Gastroesophageal sphincter (tissue), 4 donors: Measurements from ENCODE around the gene SNED1. TPM values are rescaled to one million over a fixed set of nuclear protein-coding genes. Genes with fewer than 3 reads are reported as not detected.

ENCODE experiments used
- ATAC-seq: fragments of 150-250 bp; one replicate; pipeline ENCODE4 v1.9.1; 2016; ENCODE audit warnings: mild to moderate bottlenecking, moderate library complexity
- H3K27ac ChIP-seq, 4 donors: fragments of 200-600 bp; sonication (generic) in 3 of 4; 1 replicate in 3 of 4; 2 replicates in 1 of 4; pipeline ENCODE4 v1.5.1; 2016 to 2019
- H3K27me3 ChIP-seq: fragments of 200-600 bp; sonication (generic); one replicate; pipeline ENCODE4 v1.5.1; 2019
- H3K36me3 ChIP-seq, 2 donors: fragments of 200-600 bp; sonication (generic); one replicate each; pipeline ENCODE4 v1.5.1; 2019; ENCODE audit warnings: control low read depth in 1 of 2
- H3K4me1 ChIP-seq, 3 donors: fragments of 200-600 bp; sonication (generic); 1 replicate in 2 of 3; 2 replicates in 1 of 3; pipeline ENCODE4 v1.5.1; 2016 to 2019; ENCODE audit warnings: control low read depth in 2 of 3
- H3K4me3 ChIP-seq, 2 donors: fragments of 200-600 bp; sonication (generic); one replicate each; pipeline ENCODE4 v1.5.1; 2019; ENCODE audit warnings: mild to moderate bottlenecking in 1 of 2, moderate library complexity in 1 of 2
- H3K9me3 ChIP-seq, 3 donors: fragments of 200-600 bp; sonication (generic); one replicate each; pipeline ENCODE4 v1.5.1; 2017 to 2019; ENCODE audit warnings: control low read depth in 2 of 3
- CTCF ChIP-seq, 4 experiments: fragments of 200-600 bp in 2 of 4; fragments of 450-650 bp in 2 of 4; sonication (generic) in 1 of 4; IDR thresholded peaks; one replicate each; pipeline ENCODE4 v1.5.1; 2017 to 2019; ENCODE audit warnings: antibody characterized with exemption in 4 of 4, mild to moderate bottlenecking in 2 of 4, moderate library complexity in 2 of 4
- EP300 ChIP-seq: sonication (generic); formaldehyde crosslinking; IDR thresholded peaks from one replicate; pipeline ENCODE4 v1.6.1; 2017; ENCODE audit warnings: antibody characterized with exemption, mild to moderate bottlenecking
- POLR2A ChIP-seq, 2 donors: fragments of 450-650 bp; IDR thresholded peaks; one replicate each; pipeline ENCODE4 v1.6.1; 2017; ENCODE audit warnings: antibody characterized with exemption in 2 of 2, mild to moderate bottlenecking in 2 of 2, moderate library complexity in 1 of 2
- POLR2AphosphoS5 ChIP-seq: sonication (generic); formaldehyde crosslinking; IDR thresholded peaks from one replicate; pipeline ENCODE4 v1.6.1; 2017; ENCODE audit warnings: antibody characterized with exemption
- WGBS, 2 donors: methylation state at CpG; one replicate each; pipeline ENCODE4 v1.1.5; 2018; ENCODE audit warnings: low coverage in 1 of 2; 5-methylcytosine and 5-hydroxymethylcytosine counted together
- total RNA-seq, 4 donors: library from RNA; depleted of rRNA; stranded (reverse); fragments of >200 nt; gene quantifications; one replicate each; pipeline ENCODE4 v1.1.0, GENCODE V29; 2016

The SNED1 gene
- total RNA-seq, 4 donors from 2014 or later, result 8.3 to 29.9 (median 14.6) TPM

GRCh38 chr2:240981280-240981679 is 17.1 kb upstream of the SNED1 start:
- Histone ChIP-seq H3K4me1 (no peaks in the 10 kb centered on the region), H3K27ac (no peak overlapping the region), H3K36me3 (no peaks in the 10 kb centered on the region), H3K4me3 (no peak overlapping the region), H3K9me3 (no peaks in the 10 kb centered on the region), H3K27me3 (peaks cover 37% of the 10 kb centered on the region)
- WGBS, 2 donors, result 26 to 54% methylated on average over 2 to 3 of the region's 4 CpGs
- TF ChIP-seq POLR2A (IDR thresholded peaks at IDR 0.05), result no peak
- no peak for TF ChIP-seq CTCF (IDR thresholded peaks at IDR 0.05)
- TF ChIP-seq POLR2AphosphoS5, result no peak
- no peak for ATAC-seq

- no peak overlapping the region for H3K27ac ChIP-seq
- H3K27me3 ChIP-seq, result peaks cover 45% of the 10 kb centered on the region
- peaks cover 0 to 7% (median 3%) of the 10 kb centered on the region in 3 donors for H3K4me1 ChIP-seq
- H3K4me3 ChIP-seq, result no peak overlapping the region
- TF ChIP-seq CTCF (IDR thresholded peaks at IDR 0.05) (no peak), EP300 (no peak), POLR2AphosphoS5 (no peak), POLR2A (IDR thresholded peaks at IDR 0.05) (no peak)
- H3K9me3 ChIP-seq, result no peaks in the 10 kb centered on the region
- WGBS, 2 donors, result 75 to 83% methylated on average over 13 to 14 of the region's 25 CpGs
- no peaks in the 10 kb centered on the region for H3K36me3 ChIP-seq
- no peak for ATAC-seq
Observed at GRCh38 chr2:240981871-240982800, 16.3 kb upstream of the SNED1 start.

- H3K27me3 ChIP-seq, result peaks cover 48% of the 10 kb centered on the region
- H3K36me3 ChIP-seq, result no peaks in the 10 kb centered on the region
- no peak for TF ChIP-seq EP300
- no peak for TF ChIP-seq POLR2AphosphoS5
- TF ChIP-seq POLR2A (IDR thresholded peaks at IDR 0.05), result no peak
- no peak for TF ChIP-seq CTCF (IDR thresholded peaks at IDR 0.05)
- H3K4me1 ChIP-seq, result peaks cover 0 to 15% (median 9%) of the 10 kb centered on the region in 3 donors
- H3K9me3 ChIP-seq, result peaks cover 0 to 5% (median 0%) of the 10 kb centered on the region in 3 donors
- no peak for ATAC-seq
- WGBS, 2 donors, result 40% methylated on average over 1 of the region's 8 CpGs; no CpG with 5 or more reads in 1 of the 2 donors
- H3K27ac ChIP-seq, result no peak overlapping the region
- H3K4me3 ChIP-seq, result no peak overlapping the region
Observed at GRCh38 chr2:240982821-240983281, 15.6 kb upstream of the SNED1 start.

GRCh38 chr2:240983361-240983995 is 14.9 kb upstream of the SNED1 start:
- H3K27ac ChIP-seq, result no peak overlapping the region
- 0 to 23% methylated on average over 1 to 4 of the region's 45 CpGs for WGBS, 2 donors
- no peak overlapping the region for H3K4me3 ChIP-seq

More at GRCh38 chr2:240983361-240983995, 14.9 kb upstream of the SNED1 start:
- Histone ChIP-seq H3K36me3 (no peaks in the 10 kb centered on the region), H3K4me1 (peaks cover 0 to 19% (median 9%) of the 10 kb centered on the region in 3 donors), H3K27me3 (peaks cover 48% of the 10 kb centered on the region), H3K9me3 (peaks cover 0 to 11% (median 0%) of the 10 kb centered on the region in 3 donors)
- TF ChIP-seq POLR2AphosphoS5 (no peak), CTCF (IDR thresholded peaks at IDR 0.05) (peak in 3 of 4 experiments; percentile 32 to 56 (median 34))
- ATAC-seq, result no peak
